Measurements from ENCODE around the gene NOL7. TPM values are rescaled to one million over a fixed set of nuclear protein-coding genes. Genes with fewer than 3 reads are reported as not detected.

The NOL7 gene
- total RNA-seq (10 to 100 TPM; 49.5 to 56.3 TPM), polyA plus RNA-seq (ENCODE audit: insufficient read length in 6 of 6) (10 to 100 TPM; 71.4 to 81.2 (median 75.7) TPM)
- long read RNA-seq, donor 1, transcript NOL7-202 (8 exons, 1,184 nt), result major isoform, 47 of 69 reads
- long read RNA-seq, donor 1, partial matches to known transcripts, result 8 of 69 reads
- long read RNA-seq, donor 1, other reads (novel, unspliced or antisense), result 8 of 69 reads
- long read RNA-seq, donor 2, transcript NOL7-202 (8 exons, 1,184 nt), result major isoform, 31 of 45 reads
- long read RNA-seq, donor 2, partial matches to known transcripts, result 5 of 45 reads
- long read RNA-seq, donor 2, other reads (novel, unspliced or antisense), result 6 of 45 reads
- long read RNA-seq, donor 3, transcript NOL7-202 (8 exons, 1,184 nt), result major isoform, 25 of 40 reads
- long read RNA-seq, donor 3, partial matches to known transcripts, result 8 of 40 reads
- long read RNA-seq, donor 3, other reads (novel, unspliced or antisense), result 5 of 40 reads
- long read RNA-seq, donor 4, transcript NOL7-202 (8 exons, 1,184 nt), result major isoform, 43 of 82 reads
- long read RNA-seq, donor 4, transcript NOL7-201 (4 exons, 646 nt), result minor isoform, 15 of 82 reads
- long read RNA-seq, donor 4, partial matches to known transcripts, result 16 of 82 reads
- long read RNA-seq, donor 4, other reads (novel, unspliced or antisense), result 5 of 82 reads
- long read RNA-seq, donor 5, transcript NOL7-202 (8 exons, 1,184 nt), result major isoform, 46 of 56 reads
- long read RNA-seq, donor 5, partial matches to known transcripts, result 0 of 56 reads
- long read RNA-seq, donor 5, other reads (novel, unspliced or antisense), result 7 of 56 reads
- long read RNA-seq, donor 6, transcript NOL7-202 (8 exons, 1,184 nt), result major isoform, 24 of 29 reads
- long read RNA-seq, donor 6, partial matches to known transcripts, result 0 of 29 reads
- long read RNA-seq, donor 6, other reads (novel, unspliced or antisense), result 0 of 29 reads
- long read RNA-seq, donor 7, transcript NOL7-202 (8 exons, 1,184 nt), result major isoform, 26 of 28 reads
- long read RNA-seq, donor 7, partial matches to known transcripts, result 0 of 28 reads
- long read RNA-seq, donor 7, other reads (novel, unspliced or antisense), result 0 of 28 reads
- long read RNA-seq, donor 8, transcript NOL7-202 (8 exons, 1,184 nt), result major isoform, 26 of 35 reads
- long read RNA-seq, donor 8, partial matches to known transcripts, result 6 of 35 reads
- long read RNA-seq, donor 8, other reads (novel, unspliced or antisense), result 0 of 35 reads
- long read RNA-seq, donor 9, partial matches to known transcripts, result 0 of 1 reads
- long read RNA-seq, donor 9, other reads (novel, unspliced or antisense), result 0 of 1 reads
- long read RNA-seq, donor 10, transcript NOL7-202 (8 exons, 1,184 nt), result major isoform, 57 of 105 reads
- long read RNA-seq, donor 10, transcript NOL7-203 (9 exons, 920 nt), result minor isoform, 7 of 105 reads
- long read RNA-seq, donor 10, transcript NOL7-201 (4 exons, 646 nt), result minor isoform, 5 of 105 reads
- long read RNA-seq, donor 10, partial matches to known transcripts, result 34 of 105 reads
- long read RNA-seq, donor 10, other reads (novel, unspliced or antisense), result 2 of 105 reads
- long read RNA-seq, donor 11, transcript NOL7-202 (8 exons, 1,184 nt), result major isoform, 39 of 61 reads
- long read RNA-seq, donor 11, partial matches to known transcripts, result 16 of 61 reads
- long read RNA-seq, donor 11, other reads (novel, unspliced or antisense), result 0 of 61 reads
- long read RNA-seq, donor 12, transcript NOL7-202 (8 exons, 1,184 nt), result major isoform, 29 of 123 reads
- long read RNA-seq, donor 12, partial matches to known transcripts, result 84 of 123 reads
- long read RNA-seq, donor 12, other reads (novel, unspliced or antisense), result 5 of 123 reads

DNA sequence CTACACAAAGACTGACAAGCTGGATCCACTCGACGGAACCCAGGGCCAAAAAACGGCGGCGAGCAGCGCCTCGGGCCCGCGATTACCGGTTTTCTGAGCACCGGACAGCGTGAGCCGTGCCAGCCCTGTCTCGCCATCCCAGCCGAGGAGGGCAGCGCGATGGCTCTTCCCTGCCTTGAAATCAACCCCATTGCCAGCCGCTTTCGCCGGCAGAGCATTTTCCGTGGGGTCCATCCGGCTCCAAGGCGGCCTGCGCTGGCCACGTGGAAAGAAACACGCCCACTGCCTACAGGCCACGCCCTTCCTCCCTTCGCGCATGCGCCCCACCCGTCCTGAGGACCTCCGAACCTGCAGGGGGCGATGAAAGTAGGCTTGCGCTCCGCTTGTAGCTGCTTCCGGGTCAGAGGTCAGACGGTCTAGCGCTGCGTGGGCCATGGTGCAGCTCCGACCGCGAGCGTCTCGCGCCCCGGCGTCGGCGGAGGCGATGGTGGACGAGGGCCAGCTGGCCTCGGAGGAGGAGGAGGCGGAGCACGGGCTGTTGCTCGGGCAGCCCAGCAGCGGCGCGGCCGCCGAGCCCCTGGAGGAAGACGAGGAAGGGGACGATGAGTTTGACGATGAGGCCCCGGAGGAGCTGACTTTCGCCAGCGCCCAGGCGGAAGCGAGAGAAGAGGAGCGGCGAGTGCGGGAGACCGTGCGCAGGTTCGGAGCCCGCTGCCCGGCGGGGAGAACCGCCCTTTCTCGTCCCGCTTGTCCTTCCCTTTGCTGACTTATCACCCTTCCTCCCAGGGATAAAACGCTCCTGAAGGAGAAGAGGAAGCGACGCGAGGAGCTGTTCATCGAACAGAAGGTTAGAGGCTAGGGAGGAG lies at the start of gene NOL7:
TSS of gene NOL7 (plus strand) at position 410 of the 866 bp plus-strand sequence. CDS start at position 434, 24 bp downstream.
- H3K4me1 ChIP-seq, result peaks cover 11 to 22% of the 10 kb centered on the region in 2 donors
- TF ChIP-seq, protein P1, sequence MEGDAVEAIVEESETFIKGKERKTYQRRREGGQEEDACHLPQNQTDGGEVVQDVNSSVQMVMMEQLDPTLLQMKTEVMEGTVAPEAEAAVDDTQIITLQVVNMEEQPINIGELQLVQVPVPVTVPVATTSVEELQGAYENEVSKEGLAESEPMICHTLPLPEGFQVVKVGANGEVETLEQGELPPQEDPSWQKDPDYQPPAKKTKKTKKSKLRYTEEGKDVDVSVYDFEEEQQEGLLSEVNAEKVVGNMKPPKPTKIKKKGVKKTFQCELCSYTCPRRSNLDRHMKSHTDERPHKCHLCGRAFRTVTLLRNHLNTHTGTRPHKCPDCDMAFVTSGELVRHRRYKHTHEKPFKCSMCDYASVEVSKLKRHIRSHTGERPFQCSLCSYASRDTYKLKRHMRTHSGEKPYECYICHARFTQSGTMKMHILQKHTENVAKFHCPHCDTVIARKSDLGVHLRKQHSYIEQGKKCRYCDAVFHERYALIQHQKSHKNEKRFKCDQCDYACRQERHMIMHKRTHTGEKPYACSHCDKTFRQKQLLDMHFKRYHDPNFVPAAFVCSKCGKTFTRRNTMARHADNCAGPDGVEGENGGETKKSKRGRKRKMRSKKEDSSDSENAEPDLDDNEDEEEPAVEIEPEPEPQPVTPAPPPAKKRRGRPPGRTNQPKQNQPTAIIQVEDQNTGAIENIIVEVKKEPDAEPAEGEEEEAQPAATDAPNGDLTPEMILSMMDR (IDR thresholded peaks at IDR 0.05), result peak; percentile 84 to 93
- ATAC-seq (peak; percentile 98), DNase-seq (peak; percentile 98 to 99 (median 98))
- H3K36me3 ChIP-seq, result peaks cover 0 to 31% of the 10 kb centered on the region in 2 donors
- H3K27ac ChIP-seq, result peak within 1 kb of the TSS; percentile 91 to 96
- intact Hi-C loops (cut with DNase I), result no loop called here
- no peaks in the 10 kb centered on the region for H3K9me3 ChIP-seq
- peak within 1 kb of the TSS; percentile 89 to 97 for H3K4me3 ChIP-seq
- H3K27me3 ChIP-seq, result no peaks in the 10 kb centered on the region

GRCh38 chr6:13565921-13566320 lies 49.2 kb upstream of the NOL7 start:
- TF ChIP-seq, protein P1 (IDR thresholded peaks at IDR 0.05), result no peak
- intact Hi-C loops (cut with DNase I), result no loop called here
- no peaks in the 10 kb centered on the region for H3K9me3 ChIP-seq
- no peak overlapping the region for H3K27ac ChIP-seq
- no peaks in the 10 kb centered on the region for H3K36me3 ChIP-seq
- H3K27me3 ChIP-seq, result no peaks in the 10 kb centered on the region
- no peak overlapping the region for H3K4me3 ChIP-seq
- ATAC-seq, result no peak
- DNase-seq, result no peak
- peaks cover 0 to 13% of the 10 kb centered on the region in 2 donors for H3K4me1 ChIP-seq

GRCh38 chr6:13566500-13566899 lies 48.6 kb upstream of the NOL7 start:
- DNase-seq, result no peak
- Histone ChIP-seq H3K27ac (no peak overlapping the region), H3K4me1 (peaks cover 0 to 7% of the 10 kb centered on the region in 2 donors), H3K9me3 (no peaks in the 10 kb centered on the region), H3K4me3 (no peak overlapping the region), H3K36me3 (no peaks in the 10 kb centered on the region), H3K27me3 (no peaks in the 10 kb centered on the region)
- TF ChIP-seq, protein P1 (IDR thresholded peaks at IDR 0.05), result no peak
- no peak for ATAC-seq
- intact Hi-C loops (cut with DNase I), result no loop called here

GRCh38 chr6:13568970-13569369 lies 46.2 kb upstream of the NOL7 start:
- no peak overlapping the region for H3K27ac ChIP-seq
- H3K9me3 ChIP-seq, result no peaks in the 10 kb centered on the region
- no peaks in the 10 kb centered on the region for H3K27me3 ChIP-seq
- no peak for DNase-seq
- no peak overlapping the region for H3K4me3 ChIP-seq
- H3K36me3 ChIP-seq, result no peaks in the 10 kb centered on the region
- H3K4me1 ChIP-seq, result peaks cover 0 to 7% of the 10 kb centered on the region in 2 donors
- intact Hi-C loops (cut with DNase I), result no loop called here
- no peak for ATAC-seq
- TF ChIP-seq, protein P1 (IDR thresholded peaks at IDR 0.05), result no peak
